DOHH2 (cell line): ENCODE measurements around the gene ADRA2B.

Experiments used
- CTCF ChIP-seq: fragments of 200-600 bp; sonication (generic); IDR thresholded peaks from one replicate; pipeline ENCODE4 v1.5.1; 2014; ENCODE audit warnings: antibody characterized with exemption, mild to moderate bottlenecking, low read depth, low read length; ENCODE audit not compliant: poor library complexity, severe bottlenecking
- EZH2phosphoT487 ChIP-seq: fragments of 200-600 bp; sonication (generic); IDR thresholded peaks from 2 replicates; pipeline ENCODE4 v1.6.1; 2017; ENCODE audit warnings: borderline replicate concordance, mild to moderate bottlenecking, antibody characterized with exemption, low read length, moderate library complexity, mixed read lengths

- TF ChIP-seq CTCF = no peak
- TF ChIP-seq EZH2phosphoT487 = no peak
These were observed 30.7 kb upstream of the ADRA2B start for GRCh38 chr2:96146881-96147592.
